Activated T-helper 17 cell treated with anti-CD3 and anti-CD28 coated beads, Interleukin-2, amount 50 U/mL, for 72 hours (primary cell): ENCODE results near the gene NEO1. TPM values are rescaled to one million over a fixed set of nuclear protein-coding genes. Genes with fewer than 3 reads are reported as not detected.

Experiments used
- ATAC-seq: fragments of 150-1000 bp; cut with Tn5 transposase; replicated peaks from 2 replicates; pipeline ENCODE4 v1.10.0; 2021; ENCODE audit warnings: mild to moderate bottlenecking, moderate library complexity
- H3K27ac Mint-ChIP-seq: one replicate; pipeline ENCODE4 v1.8.0; 2022; ENCODE audit warnings: mixed read lengths
- H3K27me3 Mint-ChIP-seq: one replicate; pipeline ENCODE4 v1.8.0; 2022; ENCODE audit warnings: mixed read lengths
- H3K36me3 Mint-ChIP-seq: one replicate; pipeline ENCODE4 v1.8.0; 2022; ENCODE audit warnings: low read depth, mild to moderate bottlenecking, mixed read lengths
- H3K4me1 Mint-ChIP-seq: one replicate; pipeline ENCODE4 v1.8.0; 2022; ENCODE audit warnings: mixed read lengths
- H3K4me3 Mint-ChIP-seq: one replicate; pipeline ENCODE4 v1.8.0; 2022; ENCODE audit warnings: mild to moderate bottlenecking, mixed read lengths
- H3K9me3 Mint-ChIP-seq: one replicate; pipeline ENCODE4 v1.8.0; 2022; ENCODE audit warnings: mixed read lengths
- total RNA-seq, 2 donors: library from RNA; stranded (reverse); gene quantifications; one replicate each; pipeline ENCODE4 v1.2.3, GENCODE V29; 2022

Gene NEO1
- total RNA-seq, 2 donors from 2014 or later = 8.8 to 8.9 TPM

DNA sequence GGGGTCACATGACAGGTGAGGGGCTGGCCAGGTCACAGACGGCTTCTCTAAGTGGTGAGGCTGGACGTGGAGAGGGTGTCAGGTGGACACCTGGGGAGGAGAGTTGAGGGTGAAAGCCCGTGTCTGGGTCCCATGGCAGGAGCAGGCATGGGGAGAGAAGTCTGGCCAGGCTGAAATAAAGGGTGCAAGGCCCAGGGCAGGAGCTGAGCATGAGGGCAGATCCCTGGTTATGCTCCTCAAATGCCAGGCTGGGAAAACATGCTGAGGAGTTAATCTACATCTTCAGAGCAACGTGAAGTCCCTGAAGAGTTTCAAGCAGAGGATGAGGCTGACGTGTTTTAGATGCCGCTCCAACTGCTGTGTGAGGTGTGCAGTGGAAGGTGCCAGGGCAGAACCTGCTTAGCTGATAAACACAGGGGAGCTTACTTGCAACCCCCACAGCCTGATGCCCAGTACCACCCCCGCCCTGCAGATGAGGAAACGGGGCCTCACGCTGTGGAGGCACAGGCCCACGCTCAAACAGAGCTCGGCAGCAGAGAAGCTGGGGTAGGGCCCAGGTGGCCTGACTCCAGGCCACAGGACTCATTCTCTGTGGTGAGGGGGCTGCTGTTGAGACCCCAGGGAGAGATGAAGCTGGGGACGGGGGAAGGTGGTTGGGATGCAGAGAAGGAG lies 276.0 kb downstream of the NEO1 start:
- Mint-ChIP-seq H3K27ac (no peak overlapping the region), H3K4me1 (peaks cover 4% of the 10 kb centered on the region), H3K36me3 (no peaks in the 10 kb centered on the region), H3K4me3 (no peak overlapping the region), H3K27me3 (peaks cover 8% of the 10 kb centered on the region), H3K9me3 (no peaks in the 10 kb centered on the region)
- ATAC-seq = no peak

DNA sequence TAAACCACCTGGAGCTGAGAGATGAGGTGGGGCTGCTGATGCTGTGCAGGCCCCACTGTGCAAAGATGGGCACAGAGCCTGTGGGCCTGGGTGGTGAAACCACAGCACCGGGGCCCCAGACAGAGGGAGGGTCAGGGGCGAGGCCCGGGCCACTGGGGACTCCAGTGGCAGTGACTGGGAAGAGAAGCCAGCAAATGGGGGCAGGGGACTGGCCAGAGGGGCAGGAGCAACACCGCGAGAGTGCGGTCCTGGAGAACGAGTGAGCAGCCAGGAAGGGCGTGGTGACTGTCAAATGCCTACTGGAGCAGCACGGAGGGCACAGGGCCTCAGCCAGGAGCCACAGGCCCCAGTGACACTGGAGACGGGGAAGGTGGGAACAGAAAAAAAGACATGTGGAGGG lies 276.7 kb downstream of the NEO1 start:
- no peak overlapping the region for H3K4me3 Mint-ChIP-seq

DNA sequence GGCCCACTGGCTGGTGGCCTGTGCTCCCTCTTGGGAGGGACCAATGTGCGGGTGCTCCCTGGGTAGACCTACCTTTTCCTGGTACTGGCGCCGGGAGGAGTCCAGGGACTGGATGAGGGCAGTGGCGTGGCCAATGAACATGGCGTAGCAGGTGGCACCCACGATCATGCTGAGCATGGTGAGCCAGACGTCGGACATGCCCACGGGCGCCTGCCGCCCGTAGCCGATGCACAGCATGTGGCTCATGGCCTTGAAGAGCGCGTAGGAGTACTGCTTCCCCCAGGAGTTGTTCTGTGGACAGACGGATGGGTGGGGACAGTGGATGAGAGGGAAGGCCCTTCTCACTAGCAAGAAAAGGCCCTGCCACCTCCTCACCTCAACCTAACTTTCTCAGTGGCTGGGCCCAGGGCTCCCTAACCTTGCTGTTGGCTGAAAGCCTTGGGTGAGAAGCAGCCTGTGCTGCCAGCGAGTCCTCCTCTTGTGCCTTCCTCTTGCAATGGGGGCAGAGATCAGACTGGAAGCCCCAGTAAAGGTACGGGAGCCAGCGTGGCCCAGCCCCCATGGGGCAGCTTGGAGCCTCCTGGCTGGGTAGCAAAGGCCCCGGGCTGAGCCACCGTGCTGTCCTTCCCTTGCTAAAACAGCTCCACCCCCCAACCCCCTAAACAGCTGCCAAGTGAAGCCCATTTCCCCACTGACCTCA lies 277.4 kb downstream of the NEO1 start:
- Mint-ChIP-seq H3K4me1 (peaks cover 4% of the 10 kb centered on the region), H3K9me3 (no peaks in the 10 kb centered on the region), H3K27ac (no peak overlapping the region), H3K27me3 (peaks cover 8% of the 10 kb centered on the region), H3K36me3 (no peaks in the 10 kb centered on the region), H3K4me3 (no peak overlapping the region)
- no peak for ATAC-seq

More for the DNA sequence above, 276.7 kb downstream of the NEO1 start:
- peaks cover 4% of the 10 kb centered on the region for H3K4me1 Mint-ChIP-seq
- no peak overlapping the region for H3K27ac Mint-ChIP-seq
- peaks cover 8% of the 10 kb centered on the region for H3K27me3 Mint-ChIP-seq
- ATAC-seq = no peak
- H3K9me3 Mint-ChIP-seq = no peaks in the 10 kb centered on the region
- H3K36me3 Mint-ChIP-seq = no peaks in the 10 kb centered on the region

DNA sequence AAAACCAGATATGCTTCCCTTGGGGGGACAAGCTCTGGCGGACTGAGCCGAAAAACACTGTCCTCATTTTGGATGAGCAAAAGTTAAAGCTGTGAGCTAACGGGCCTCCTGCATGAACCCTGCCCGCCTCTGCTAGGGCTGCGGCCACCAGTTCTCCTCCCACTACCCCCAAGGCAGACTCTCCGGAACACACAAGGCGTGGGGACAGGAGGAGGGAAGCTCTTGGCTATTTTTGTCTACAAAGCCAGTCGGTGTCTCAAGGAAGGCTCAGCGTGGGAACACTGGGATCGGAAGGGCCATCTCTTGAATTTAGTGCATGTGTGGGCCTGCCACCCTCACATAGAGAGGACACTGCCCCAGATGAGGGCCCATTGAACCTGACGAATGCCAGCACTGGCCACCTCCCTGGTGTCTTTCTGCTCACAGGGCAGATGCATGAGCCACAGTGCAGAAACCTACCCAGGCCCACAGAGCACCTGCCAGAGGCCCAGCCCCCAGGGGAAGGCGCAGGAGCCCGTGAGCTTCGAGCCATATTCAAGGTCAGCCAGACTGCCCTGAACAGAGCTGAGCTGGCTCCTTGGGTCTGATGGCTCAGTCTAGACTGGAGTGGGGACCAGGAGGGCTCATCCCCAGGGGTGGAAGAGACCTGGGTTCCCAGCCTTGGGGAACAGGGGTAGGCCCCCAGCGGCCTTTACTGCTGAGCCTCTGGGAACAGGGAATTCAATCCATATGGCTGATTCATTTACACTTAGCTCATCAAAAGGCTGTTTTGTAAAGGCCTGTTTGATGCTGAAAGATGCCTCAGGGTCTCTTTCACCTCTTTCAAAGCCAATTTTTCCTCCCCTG lies 278.2 kb downstream of the NEO1 start:
- Mint-ChIP-seq H3K27me3 (peaks cover 8% of the 10 kb centered on the region), H3K4me1 (peaks cover 4% of the 10 kb centered on the region), H3K9me3 (no peaks in the 10 kb centered on the region), H3K4me3 (no peak overlapping the region), H3K36me3 (no peaks in the 10 kb centered on the region), H3K27ac (no peak overlapping the region)
- ATAC-seq = no peak

DNA sequence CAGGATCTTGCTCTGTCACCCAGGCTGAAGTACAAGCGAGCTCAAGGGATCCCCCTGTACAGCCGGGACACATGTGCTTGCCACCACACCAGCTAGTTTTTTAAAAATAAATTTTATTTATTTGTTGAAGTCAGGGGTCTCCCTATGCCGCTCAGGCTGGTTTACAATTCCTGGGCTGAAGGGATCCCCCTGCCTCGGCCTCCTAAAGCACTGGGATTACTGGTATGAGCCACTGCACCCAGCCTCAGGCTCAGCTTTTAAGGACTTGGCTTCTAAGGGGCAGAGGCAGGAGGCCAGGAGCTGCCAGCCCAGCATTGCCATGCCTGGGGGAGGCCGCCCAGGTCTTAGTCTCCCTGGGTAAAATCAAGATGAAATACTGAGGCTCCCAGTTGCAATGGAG lies 279.2 kb downstream of the NEO1 start:
- H3K9me3 Mint-ChIP-seq = no peaks in the 10 kb centered on the region
- H3K27ac Mint-ChIP-seq = no peak overlapping the region
- no peak for ATAC-seq
- peaks cover 4% of the 10 kb centered on the region for H3K4me1 Mint-ChIP-seq
- H3K36me3 Mint-ChIP-seq = no peaks in the 10 kb centered on the region
- H3K4me3 Mint-ChIP-seq = no peak overlapping the region
- peaks cover 5% of the 10 kb centered on the region for H3K27me3 Mint-ChIP-seq

DNA sequence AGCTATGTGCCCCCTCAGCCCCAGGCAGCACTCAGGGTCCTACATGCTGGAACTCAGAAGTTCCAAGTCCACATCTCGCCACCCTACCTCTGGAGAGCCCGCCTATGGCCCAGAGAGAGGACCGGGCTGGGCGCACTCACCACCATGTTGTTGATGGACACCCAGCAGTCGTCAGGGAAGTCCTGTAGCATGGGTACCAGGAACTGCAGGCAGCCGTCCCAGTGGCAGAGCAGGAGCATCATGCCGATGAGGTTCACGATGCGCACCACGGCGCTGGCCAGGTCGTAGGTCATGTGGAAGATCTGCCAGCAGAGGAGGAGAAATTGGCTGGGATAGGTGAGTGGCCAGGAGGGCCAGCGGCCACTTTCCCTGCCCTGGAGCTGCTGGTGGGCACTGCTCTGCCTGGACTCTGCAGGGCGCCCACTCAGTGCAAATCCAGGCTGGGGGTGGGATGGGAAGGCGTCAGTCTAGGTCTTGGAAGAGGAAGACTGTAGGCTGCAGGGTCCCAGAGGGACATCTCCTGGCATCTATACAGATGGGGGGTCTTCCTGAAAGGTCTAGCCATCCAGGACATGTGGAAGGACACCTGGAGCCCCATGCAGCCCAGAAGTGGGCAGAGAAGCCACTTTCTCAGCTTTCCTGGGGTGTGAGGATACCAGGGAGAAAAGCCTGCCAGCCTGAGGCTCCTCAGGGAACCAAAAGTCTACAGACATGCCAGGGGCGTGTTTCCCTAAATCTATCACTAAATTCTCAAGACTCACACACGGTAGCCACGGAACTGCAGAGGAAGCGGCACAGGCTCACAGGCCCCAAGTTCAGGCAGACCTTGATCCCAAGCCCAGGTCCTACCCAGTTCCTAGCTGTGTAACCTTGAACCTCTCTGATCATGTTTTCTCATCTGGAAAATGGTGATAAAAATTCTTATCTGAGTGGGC lies 280.0 kb downstream of the NEO1 start:
- no peak overlapping the region for H3K27ac Mint-ChIP-seq
- no peak for ATAC-seq
- no peak overlapping the region for H3K4me3 Mint-ChIP-seq
- no peaks in the 10 kb centered on the region for H3K36me3 Mint-ChIP-seq
- H3K27me3 Mint-ChIP-seq = peaks cover 8% of the 10 kb centered on the region
- H3K4me1 Mint-ChIP-seq = peaks cover 4% of the 10 kb centered on the region
- H3K9me3 Mint-ChIP-seq = no peaks in the 10 kb centered on the region

DNA sequence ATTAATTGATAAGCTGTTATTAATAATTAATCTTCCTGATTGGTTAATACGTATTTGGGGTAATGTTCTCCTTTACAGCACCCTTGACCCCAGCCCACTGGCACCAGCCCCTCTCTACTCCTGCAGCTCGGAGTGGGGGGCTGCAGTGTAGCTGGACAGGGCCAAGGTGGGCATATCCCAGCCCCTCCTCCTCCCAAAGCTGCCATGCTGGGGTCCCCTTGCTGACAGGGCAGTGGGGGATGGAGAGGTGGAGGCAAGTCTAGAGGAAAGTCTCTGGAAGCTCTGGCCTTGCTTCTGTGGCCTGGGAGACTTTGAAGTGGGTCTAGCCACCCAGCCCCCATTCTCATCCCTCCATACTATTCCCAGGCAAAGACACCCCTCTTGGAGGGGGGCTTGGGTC lies 280.7 kb downstream of the NEO1 start:
- no peak overlapping the region for H3K4me3 Mint-ChIP-seq
- no peaks in the 10 kb centered on the region for H3K36me3 Mint-ChIP-seq
- peaks cover 4% of the 10 kb centered on the region for H3K4me1 Mint-ChIP-seq
- no peaks in the 10 kb centered on the region for H3K9me3 Mint-ChIP-seq
- H3K27me3 Mint-ChIP-seq = peaks cover 8% of the 10 kb centered on the region
- no peak overlapping the region for H3K27ac Mint-ChIP-seq
- no peak for ATAC-seq

DNA sequence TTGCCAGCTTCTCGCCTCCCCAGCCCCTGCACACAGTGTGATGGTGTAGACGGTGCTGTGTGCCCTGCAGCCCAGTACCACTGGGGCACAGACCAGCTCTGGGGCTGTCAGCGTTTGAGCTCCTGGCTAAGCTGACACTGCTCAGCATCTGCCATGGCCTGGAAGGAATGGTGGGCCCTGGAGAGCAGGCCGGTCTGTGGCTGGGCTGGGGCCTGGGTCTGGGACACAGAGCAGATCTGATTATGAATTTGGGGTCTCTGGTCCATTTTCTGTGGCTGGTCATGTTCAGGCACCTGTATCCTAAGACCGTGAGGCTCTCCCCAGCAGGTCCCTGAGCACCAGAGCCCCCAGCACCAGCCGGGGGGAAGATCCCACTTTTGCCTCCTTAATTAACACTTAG lies 281.8 kb downstream of the NEO1 start:
- H3K9me3 Mint-ChIP-seq = no peaks in the 10 kb centered on the region
- peaks cover 7% of the 10 kb centered on the region for H3K27me3 Mint-ChIP-seq
- no peaks in the 10 kb centered on the region for H3K4me1 Mint-ChIP-seq
- H3K27ac Mint-ChIP-seq = no peak overlapping the region
- ATAC-seq = no peak
- H3K4me3 Mint-ChIP-seq = no peak overlapping the region
- H3K36me3 Mint-ChIP-seq = no peaks in the 10 kb centered on the region

DNA sequence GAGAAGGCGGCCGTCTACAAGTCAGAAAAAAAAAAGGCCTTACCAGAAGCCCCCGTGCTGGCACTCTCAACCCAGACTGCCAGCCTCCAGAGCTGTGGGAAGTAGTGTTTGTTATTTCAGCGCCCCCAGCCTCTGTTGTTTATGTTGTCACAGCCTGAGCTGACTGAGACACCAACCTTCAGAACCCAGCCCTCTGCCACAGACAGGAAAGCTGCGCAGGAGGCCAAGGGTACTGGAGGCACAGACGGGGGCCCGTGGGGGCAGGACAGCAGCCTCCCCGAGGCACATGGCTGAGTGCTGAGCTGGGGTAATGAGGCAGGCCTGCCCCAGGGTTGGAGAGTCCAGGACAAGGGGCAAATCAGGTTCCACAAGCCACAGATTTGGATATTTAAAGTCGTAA lies 282.8 kb downstream of the NEO1 start:
- Mint-ChIP-seq H3K9me3 (no peaks in the 10 kb centered on the region), H3K36me3 (no peaks in the 10 kb centered on the region), H3K27me3 (peaks cover 7% of the 10 kb centered on the region), H3K4me3 (no peak overlapping the region), H3K4me1 (no peaks in the 10 kb centered on the region), H3K27ac (no peak overlapping the region)
- no peak for ATAC-seq

DNA sequence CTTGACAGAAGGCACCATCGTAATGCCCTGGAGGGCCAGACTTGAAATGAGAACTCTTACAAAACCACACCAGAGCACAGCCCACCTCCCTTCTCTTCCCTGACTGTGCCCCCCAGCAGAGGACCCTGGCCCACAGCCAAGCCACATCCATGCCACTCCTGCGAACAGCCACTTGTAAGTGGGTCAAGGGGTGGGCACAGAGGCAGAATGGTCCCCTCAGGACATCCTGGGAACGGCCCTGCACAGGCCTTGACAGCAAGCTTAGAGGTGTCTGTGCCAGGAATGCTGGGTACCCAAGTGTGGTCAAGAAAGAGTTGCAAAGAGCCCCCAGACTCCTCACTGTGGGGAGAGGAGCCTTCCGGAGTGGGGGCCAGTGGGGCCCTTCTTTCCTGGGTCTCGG lies 283.2 kb downstream of the NEO1 start:
- no peak for ATAC-seq
- no peak overlapping the region for H3K4me3 Mint-ChIP-seq
- peaks cover 7% of the 10 kb centered on the region for H3K27me3 Mint-ChIP-seq
- no peaks in the 10 kb centered on the region for H3K36me3 Mint-ChIP-seq
- no peak overlapping the region for H3K27ac Mint-ChIP-seq
- no peaks in the 10 kb centered on the region for H3K9me3 Mint-ChIP-seq
- no peaks in the 10 kb centered on the region for H3K4me1 Mint-ChIP-seq

DNA sequence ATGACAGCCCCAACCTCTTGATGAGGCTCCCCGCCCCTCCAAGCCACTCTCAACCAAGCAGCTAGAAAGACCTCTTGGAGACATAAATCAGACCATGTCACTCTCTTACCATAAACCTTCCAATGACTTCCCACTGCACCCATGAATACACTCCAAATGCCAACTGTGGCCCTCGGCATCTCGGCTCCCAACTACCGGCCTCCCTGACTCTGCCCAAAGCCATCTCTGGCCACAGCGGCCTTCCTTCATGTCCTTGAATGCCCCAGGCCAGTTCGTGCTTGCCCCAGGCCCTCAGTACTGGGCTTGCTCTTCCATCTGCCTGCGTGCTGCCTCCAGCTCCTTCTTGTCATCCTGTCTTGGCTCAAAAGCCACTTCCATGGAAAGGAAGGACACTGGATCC lies 284.5 kb downstream of the NEO1 start:
- peaks cover 7% of the 10 kb centered on the region for H3K27me3 Mint-ChIP-seq
- H3K4me3 Mint-ChIP-seq = no peak overlapping the region
- H3K36me3 Mint-ChIP-seq = no peaks in the 10 kb centered on the region
- H3K27ac Mint-ChIP-seq = no peak overlapping the region
- H3K9me3 Mint-ChIP-seq = no peaks in the 10 kb centered on the region
- no peaks in the 10 kb centered on the region for H3K4me1 Mint-ChIP-seq
- no peak for ATAC-seq

DNA sequence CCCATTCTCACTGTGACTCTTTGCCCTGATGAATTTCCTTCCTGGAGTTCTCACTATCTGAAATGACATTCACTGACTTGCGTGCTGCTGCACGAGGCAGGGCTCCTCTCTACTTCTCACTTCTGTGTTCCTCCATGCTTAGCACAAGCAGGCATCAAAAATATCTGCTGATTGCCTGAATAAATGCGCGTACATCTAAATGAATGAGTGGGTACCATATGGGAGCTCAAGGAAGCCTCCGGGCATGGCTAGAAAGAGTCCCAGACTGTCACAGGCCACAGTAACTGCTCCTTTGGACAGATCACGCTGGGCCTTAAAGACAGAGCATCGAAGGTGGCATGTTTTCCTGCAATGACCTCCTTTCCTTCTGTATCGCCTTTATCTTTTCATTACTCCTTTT lies 284.9 kb downstream of the NEO1 start:
- no peaks in the 10 kb centered on the region for H3K9me3 Mint-ChIP-seq
- no peak overlapping the region for H3K27ac Mint-ChIP-seq
- H3K4me3 Mint-ChIP-seq = no peak overlapping the region
- H3K36me3 Mint-ChIP-seq = no peaks in the 10 kb centered on the region
- no peaks in the 10 kb centered on the region for H3K4me1 Mint-ChIP-seq
- no peak for ATAC-seq
- H3K27me3 Mint-ChIP-seq = peaks cover 7% of the 10 kb centered on the region

DNA sequence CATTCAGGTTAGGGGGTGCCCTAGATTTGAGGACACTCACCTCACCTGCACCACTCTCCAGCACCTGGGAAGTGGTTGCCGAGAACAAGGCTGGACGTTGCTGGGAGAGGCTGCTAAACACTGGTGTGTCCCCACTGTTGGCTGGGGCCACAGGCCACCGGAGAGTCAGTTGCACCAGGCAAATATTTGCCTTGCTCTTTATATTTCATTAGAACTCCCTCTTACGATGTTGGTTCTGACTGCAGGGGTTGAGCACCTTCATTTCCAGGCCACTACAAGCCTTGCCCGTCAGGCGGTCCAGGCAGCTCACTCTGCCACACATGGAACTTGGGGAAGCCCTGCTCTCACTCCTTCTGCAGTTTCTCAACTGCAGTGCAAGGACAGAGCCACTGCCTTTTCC lies 285.8 kb downstream of the NEO1 start:
- no peaks in the 10 kb centered on the region for H3K4me1 Mint-ChIP-seq
- H3K27me3 Mint-ChIP-seq = peaks cover 12% of the 10 kb centered on the region
- ATAC-seq = no peak
- no peak overlapping the region for H3K27ac Mint-ChIP-seq
- H3K4me3 Mint-ChIP-seq = no peak overlapping the region
- no peaks in the 10 kb centered on the region for H3K36me3 Mint-ChIP-seq
- H3K9me3 Mint-ChIP-seq = peaks cover 6% of the 10 kb centered on the region
